HPDE6-E6E7 (cell line): ENCODE results near the gene TSPO.
"Not testable (repeated sequence)": the region's sequence is repeated elsewhere in the genome, so short reads cannot be mapped to it uniquely, and the experiment has no call there.

Source experiments
- DNase-seq: peaks from one replicate; pipeline ENCODE4 v3.0.0; 2011; ENCODE audit warnings: missing footprints; ENCODE audit errors: extremely low spot score

TSPO gene

DNA sequence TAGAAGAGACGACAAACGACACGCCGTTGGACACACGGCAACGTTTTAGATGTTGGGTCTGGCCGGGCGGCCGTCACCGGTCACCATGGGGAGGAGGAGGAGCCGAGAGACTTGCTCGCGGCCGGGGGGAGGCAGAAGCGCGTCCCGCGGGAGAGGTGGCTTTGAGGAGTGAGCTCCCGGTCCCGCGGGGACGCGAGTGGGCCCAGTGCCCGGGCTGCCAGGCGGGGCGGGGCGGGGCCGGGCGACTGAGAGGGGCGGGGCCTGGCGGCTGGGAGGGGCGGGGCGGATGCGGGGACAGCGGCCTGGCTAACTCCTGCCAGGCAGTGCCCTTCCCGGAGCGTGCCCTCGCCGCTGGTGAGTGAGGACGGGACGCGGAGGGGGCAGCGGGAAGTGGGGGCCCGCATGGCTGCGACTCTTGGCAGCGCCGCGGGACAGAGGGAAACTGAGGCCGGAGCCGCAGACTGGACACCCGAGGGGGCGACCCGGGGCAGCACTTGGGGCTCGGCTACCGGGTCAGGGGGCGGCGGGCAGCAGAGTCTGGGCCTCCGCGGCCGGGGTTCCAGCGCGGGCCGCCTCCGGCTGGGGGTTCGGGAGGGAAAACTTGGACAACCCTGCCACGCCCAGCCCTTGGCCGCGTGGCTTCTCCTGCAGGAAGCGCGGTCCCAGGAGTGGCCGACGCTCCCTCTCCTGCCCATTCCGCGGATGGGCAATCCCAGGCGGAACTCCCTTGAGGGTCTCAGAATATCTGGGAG is at the start of gene TSPO:
Gene TSPO (plus strand): TSS at position 309 of the 752 bp plus-strand sequence. CDS start 7,680 bp downstream, outside the sequence.
- no peak for DNase-seq

DNA sequence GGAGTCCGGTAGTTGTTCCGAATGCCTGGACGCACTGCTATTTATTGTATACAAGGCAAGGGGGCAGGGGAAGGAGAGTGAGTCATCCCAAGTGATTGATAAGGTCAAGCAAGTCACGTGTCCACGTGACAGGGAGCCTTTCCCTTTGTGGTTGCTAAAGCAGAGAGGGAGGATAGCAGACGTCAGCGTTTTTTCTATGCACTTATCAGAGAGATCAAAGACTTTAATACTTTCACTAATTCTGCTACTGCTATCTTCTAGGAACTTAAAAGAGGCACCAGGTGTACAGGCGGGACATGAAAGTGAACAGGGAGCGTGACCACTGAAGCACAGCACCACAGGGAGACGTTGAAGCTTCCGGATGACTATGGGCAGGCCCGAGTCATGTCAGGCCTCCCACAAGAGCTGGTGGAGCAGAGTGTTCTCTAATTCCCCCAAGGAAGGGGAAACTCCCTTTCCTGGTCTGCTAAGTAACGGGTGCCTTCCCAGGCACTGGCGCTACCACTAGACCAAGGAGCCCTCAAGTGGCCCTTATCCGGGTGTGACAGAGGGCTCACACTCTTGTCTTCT is 47.2 kb upstream of the TSPO start:
- DNase-seq, result not testable (repeated sequence)

DNA sequence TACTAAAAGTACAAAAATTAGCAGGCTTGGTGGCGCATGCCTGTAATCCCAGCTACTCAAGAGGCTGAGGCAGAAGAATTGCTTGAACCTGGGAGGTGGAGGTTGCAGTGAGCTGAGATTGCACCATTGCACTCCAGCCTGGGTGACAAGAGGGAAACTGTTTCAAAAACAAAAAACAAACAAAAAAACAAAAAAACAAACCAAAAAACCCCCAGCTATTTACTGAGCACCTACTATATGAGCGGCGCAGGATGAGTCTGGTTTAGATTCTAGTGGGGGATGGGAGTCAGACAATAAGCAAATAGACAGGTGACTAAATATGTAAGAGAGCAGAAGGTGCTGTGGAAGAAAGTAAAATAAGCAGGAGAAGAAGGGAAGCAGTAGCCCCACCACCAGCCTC is 46.4 kb upstream of the TSPO start:
- not testable (repeated sequence) for DNase-seq

DNA sequence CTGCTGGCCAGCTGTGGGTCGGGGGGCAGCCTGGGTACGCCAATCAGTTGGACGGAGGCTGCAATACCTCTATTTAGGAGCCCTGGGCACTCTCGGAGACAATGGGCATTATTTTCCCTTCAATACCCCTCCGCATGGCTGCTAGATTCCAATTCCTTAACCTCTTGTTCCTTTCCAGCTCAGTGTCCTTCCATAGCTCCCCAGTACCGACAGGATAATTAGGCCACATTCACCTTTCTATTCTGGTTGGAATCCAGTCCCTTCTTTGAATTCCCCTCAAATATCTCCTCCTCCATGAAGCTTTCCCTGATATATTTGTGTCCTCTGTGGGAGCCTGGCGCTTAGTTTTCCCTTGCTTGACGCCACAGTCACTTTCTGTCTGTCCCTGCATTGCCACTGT is 45.1 kb upstream of the TSPO start:
- no peak for DNase-seq

DNA sequence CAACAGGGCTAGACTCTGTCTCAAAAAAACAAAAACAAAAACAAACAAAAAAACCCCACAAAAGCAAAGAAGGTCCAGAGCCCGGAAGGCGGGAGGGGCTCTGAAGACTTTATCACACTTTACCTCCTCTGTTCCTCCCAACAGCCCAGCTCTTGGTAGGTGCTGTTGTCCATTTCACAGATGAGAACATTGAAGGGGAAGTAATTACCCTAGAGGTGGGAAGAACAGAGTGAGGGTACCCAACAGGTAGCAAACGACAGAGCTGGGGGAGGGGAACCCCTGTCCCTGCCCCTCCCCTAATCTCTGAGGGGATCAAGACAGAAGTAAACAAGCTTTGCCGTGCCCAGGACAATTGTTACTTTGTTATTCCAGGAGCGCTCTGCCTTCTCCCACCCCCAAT is 41.8 kb upstream of the TSPO start:
- no peak for DNase-seq

DNA sequence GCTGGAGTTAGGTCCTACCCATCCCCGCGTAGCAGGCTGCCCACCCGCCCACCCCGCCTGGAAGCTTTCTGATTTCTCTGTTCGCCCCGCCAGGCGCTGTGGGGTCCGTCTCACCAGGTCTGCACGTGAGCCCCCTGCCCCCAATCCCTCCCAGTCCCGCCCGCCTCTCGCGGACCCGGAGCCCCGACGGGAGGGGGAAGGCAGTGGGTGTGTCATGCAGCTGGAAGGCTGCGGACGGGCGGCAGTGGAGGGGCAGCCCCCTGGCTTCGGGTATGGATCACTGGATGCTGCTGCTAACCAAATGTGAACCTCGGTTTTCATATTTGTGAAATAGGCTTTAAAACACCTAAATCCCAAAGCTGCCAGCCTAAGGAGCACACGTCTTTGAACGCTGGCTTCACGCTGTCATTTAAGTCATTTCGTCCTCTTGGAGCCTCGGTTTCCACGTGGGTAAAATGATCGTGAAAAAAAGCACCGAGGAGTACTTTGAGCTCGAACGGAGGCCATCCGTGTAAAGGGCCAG is 41.4 kb upstream of the TSPO start:
- DNase-seq, result no peak

DNA sequence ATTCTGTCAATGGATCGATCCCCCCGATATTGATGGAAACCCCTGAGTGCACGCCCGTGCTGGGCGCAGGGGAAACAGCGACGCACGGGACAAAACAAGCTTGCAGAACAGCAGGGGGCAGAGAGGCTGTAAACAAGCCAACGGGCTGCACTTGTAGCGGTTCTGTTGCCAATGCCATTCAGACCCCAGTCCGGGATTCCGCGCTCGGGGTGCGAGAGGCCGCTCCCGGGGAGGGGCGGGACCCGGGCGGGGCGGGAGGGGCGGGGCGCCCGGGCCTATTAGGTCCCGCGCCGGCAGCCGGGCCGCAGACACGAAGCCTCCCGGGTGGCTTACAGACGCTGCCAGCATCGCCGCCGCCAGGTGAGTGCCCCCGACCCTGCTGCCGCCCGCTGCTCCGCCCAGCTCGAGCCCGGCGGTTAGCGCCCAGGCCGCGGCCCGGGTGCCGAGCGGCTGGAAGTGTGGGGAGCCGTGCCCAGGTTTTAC is 40.9 kb upstream of the TSPO start, which contains the start of gene BIK:
Gene BIK (plus strand): TSS at position 307 of the 483 bp plus-strand sequence. CDS start 13,273 bp downstream, outside the sequence.
- no peak for DNase-seq

DNA sequence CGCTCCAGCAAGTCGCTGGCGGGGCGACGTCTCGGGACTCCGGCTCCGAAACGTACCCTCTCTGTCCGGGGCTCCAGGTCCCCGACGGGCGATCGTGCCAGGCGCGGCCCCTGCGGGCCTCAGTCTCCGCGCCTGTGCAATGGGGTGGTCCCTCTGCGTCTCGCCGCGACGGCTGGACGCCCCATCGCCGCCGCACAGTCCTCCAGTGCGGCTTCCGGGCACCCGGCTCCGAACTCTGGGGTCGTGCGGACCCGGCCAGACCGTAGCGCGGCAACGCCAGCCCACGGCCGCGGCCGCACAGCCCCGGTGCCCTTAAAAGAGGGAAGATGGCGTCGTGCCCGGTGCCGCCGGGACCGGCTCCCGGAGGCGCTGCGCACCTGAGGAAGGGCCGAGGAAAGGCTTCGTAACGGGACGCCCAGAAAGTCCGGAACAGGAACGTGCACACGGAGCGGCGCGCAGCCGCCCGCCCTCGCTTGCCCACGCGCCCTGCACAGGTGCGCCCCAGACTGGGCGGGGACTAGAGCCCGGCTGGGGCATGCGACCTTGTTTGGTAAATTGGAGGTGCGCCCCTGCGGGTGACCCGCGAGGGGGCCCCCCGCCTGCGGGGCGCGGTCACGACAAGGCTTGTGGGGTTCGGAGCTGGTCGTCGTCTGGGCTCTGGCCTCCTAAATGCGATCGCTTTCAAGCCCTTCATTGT is 40.3 kb upstream of the TSPO start:
- DNase-seq, result no peak

DNA sequence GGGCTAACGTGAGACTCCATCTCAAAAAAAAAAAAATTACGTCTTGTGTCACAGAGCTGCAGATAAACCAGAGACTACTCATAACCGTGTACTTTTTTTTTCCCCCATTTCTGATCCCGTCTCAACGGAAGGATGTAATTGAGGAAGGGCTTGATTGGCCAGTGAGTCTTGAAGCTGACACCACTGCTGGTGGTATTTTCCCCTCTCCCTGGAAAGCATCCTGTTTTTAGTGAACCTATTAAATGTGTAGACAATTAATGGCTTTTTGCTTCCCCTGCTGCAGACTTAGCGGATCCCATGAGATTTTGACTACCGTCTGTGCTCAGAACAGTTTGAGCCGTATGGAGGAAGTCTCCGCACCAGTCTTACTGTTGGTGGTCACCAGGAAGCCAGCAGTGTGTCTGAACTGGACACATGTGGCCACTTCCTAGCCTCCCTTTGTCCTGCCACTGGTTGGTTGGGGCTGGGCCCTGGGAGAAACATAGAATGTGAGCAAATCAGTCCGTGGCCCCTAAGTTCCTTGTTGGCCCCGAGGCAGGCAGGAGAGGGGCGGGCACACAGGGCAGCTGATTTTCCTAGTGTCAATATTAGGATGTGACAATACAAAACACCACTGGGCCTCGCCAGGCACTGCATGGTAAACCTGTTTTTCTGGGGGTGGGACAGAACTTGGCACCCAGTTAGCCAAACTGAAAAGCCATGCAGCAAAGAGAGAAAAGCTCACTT is 37.7 kb upstream of the TSPO start:
- DNase-seq, result no peak

DNA sequence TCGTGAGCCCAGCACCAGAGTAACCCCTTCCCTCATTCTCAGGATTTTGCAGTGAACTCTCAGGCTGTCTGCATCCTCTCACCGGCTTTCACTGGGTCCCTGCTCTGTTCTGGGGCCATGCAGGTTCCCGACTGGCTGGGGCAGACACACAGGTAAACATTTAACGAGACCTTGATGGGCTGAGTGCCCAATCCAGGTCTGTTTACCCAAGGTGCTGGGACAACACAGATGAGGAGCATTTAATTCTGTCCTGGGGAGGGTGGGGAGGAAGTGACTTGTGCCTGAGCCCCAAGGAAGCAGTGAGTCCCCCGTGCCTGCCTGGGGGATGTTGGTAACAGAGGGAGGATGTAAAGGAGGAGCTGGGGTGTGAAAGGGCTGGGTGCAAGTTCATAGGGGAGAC is 36.4 kb upstream of the TSPO start:
- DNase-seq, result no peak

DNA sequence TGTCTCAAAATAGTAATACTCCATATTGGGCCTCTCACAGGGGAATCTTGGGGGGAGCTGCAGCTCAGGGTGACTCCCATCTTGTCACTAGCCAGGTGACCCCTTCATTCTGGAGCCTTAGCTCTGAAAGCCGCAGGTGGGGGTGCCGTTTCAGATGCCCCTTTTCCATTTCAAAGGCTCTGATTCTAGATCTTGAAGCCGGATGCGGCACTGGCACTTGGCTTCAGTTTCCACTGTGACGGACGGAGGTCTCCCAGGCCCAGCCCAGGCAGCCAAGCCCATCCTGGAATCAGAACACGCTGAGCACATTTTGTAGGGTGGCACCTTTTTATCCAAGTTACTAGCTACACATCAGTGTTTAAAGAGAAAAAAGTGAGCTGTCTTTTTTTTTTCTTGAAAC is 34.4 kb upstream of the TSPO start:
- no peak for DNase-seq

DNA sequence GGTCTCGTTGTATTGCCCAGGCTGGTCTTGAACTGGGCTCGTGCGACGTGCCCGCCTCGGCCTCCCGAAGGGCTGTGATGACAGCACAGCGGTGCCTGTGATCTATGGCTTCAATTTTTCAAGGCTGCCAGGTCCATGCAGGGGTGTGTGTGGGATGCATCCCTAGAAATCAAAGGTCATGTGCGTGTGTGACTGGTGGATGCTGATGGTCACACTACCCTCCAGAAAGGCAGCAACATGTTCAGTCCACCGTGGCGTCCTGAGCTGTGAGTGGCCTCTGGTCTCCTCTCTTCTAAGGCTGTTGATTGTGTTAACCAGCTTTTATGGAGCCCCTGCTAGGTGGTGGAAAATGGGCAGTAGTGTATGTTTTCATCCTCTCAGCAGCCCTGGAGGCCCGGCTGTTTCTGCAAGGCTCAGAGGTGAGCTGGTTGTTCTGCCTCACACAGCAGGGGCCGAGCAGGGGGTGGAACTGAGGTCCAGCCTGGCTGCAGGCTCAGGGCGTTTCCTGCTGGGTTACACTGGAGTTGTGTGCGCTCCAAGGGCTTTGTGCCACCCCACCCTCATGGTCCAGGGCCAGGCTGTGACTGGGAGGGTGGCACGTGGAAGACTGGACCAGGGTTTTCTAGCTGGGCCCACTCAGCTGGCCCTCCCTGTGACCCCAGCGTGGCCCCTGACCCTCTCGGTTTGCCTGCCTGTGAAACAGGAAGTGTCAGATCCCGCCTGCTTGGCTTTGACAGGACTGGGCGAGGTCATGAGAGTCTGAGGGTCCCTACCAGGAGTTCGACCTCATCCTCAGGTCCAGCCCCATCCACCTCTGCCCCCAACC is 33.1 kb upstream of the TSPO start:
- no peak for DNase-seq

DNA sequence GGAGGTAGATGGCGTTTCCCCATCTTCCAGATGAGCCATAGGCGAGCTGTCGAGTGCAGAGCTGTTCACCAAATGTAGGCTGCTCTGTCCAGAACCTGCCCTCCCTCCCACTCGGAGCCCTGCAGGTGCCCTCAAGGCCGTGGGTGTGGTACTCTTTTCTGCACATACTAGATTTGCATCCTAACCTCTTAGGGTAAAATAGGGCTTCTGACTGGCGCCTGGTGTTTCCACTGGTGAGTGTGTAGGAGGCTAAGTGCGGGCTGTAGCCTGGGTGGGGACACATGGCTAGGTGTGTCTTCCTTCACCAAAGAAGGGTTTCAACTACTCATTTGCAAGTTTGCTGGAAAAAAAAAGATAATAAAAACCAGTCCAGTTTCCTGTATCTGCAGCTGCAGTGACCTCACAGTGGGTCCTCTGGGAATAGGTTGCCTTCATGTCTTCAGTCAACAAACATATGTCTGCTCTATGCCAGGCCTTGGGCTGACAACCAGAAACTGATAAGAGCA is 32.4 kb upstream of the TSPO start:
- no peak for DNase-seq

DNA sequence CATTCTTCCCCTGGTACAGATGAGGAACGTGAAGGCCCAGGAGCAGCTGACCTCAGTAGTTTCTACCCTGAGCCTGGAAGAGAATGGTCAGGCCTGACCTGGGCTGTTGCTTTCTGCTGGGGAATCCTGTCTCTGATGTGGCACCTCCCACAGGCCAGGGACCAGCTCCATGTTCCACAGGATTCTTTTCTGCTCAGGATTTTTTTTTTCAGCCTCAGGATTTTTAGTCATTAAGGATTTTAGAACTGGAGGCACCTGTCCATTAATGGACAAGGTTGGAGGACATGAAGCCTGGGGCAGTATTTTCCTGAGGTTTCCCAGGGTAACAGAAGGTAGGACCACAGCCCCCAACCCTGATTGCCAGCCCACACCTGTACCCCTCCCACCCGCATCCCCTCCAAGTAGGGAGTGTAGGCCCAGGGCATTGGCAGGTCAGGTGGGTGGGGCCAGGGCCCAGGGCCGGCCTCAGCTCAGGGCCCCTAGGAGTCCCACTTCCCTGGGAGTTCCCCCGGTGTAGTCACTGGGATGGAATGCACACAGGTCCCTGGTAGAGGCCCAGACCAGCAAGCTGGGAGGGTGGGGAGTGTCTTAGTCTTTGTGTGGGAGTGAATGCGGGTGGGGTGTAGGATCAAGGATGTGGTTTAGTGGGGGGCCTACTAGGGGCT is 24.7 kb upstream of the TSPO start:
- peak; percentile 96 for DNase-seq

DNA sequence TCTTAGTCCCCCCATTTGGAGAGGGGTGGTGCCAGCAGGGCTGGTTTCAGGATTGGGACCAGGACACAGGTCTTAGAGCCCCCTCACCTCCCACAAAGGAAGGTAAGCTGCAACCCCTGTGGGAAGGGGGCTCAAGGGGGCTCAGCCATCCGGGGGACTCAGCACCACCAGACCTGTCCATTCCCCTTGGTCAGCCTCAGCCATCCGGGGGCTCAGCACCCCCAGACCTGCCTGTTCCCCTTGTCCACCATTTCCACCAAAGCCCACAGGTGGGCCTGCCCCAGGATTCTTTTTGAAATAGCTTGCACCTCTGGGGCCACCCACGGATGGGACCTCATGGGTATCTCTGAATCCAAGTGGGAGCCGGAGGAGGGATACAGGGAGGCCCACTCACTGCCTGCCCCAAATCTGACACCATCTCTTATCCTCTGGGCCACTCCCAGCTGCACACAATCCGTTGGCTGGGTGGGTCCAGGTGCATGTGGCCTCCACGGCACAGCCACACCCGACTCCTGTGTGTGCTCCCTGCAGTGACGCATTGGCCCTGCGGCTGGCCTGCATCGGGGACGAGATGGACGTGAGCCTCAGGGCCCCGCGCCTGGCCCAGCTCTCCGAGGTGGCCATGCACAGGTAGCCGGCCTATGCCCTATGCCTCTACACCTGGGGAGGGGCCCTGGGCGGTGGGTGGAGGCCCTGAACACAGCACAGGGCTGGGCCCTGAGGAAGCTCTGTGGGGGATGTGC is 24.0 kb upstream of the TSPO start:
- DNase-seq, result peak; percentile 84

DNA sequence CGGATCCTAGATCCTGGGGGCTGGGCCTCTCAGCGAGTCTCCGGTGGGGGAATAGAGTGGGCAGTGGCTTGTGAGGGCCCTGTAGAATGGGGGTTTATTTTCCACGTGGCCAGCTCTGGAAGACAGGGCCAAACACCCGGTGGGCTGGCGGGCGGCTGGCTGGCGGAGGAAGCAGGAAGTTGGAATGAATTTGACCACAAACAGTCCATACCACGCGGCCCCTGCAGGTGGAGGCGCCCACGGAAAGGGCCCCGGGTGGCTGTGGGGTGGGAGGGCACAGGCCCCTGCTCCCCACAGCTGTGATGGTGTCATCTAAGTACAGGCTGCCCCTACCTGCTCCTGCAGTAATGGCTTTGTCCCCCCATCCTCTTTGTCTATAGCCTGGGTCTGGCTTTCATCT is 23.2 kb upstream of the TSPO start:
- DNase-seq, result no peak

DNA sequence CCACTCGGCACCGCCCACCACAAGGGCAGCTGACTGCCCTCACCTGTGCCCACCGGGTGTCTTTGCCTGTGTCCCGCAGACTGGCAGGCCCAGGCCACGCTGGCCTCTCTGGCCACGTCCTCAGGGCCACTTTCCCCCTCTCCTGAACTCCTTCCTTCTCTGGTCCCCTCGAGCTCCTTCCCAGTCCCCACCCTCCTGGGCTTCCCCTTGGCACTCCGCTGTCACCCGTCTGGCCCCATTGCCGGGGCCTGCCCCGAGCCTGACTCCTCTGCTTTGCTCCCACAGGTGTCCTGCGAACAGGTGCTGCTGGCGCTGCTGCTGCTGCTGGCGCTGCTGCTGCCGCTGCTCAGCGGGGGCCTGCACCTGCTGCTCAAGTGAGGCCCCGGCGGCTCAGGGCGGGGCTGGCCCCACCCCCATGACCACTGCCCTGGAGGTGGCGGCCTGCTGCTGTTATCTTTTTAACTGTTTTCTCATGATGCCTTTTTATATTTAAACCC is 22.4 kb upstream of the TSPO start:
- DNase-seq, result no peak

DNA sequence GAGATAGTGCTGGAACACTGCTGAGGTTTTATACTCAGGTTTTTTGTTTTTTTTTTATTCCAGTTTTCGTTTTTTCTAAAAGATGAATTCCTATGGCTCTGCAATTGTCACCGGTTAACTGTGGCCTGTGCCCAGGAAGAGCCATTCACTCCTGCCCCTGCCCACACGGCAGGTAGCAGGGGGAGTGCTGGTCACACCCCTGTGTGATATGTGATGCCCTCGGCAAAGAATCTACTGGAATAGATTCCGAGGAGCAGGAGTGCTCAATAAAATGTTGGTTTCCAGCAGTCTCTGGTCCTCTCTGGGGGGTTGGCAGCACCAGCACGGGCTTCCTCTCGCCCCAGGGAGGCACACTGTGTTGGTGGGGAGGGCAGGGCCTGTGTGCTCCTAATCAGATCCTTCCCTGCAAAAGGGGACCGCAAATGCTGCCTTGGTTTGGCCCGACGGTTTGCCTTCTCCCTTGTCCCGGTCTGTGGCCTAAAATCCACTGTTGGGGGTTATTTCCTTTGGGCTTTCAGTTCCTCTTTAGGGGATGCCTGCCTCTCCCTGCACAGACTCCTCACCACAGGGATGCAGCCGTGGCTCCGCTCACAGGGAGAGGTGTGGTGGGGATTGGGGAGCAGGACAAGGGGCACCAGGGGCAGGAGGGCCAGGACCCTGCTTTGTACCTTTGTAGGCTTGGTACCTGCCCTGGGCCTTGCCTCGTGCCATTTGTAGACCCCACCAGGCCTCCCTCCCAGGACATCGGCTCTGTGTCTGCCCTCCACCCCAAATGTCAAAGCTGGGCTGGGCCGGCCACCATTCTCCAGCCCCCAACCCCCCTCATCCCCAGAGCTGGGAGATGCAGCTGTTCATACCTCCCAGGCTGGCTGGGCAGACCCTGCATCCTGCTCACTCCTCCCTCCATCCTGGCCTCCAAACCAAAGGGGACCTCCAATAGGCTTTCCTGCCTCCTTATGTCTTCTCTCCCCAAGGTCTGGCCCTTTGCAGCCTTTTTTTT is 21.6 kb upstream of the TSPO start:
- no peak for DNase-seq
